Measurements from ENCODE around the gene USP48. TPM values are rescaled to one million over a fixed set of nuclear protein-coding genes. Genes with fewer than 3 reads are reported as not detected.
A peak's percentile ranks its signal among the peaks of the same experiment; 100 is the strongest.

The USP48 gene
- polyA plus RNA-seq, 2 of the 4 experiments (the other 2 are of a cell fraction), result 22.8 to 27.4 TPM

- TF ChIP-seq USF2 (IDR thresholded peaks at IDR 0.05), result no peak
Observed at GRCh38 chr1:21659924-21660326, 123.0 kb downstream of the USP48 start (continued).

GRCh38 chr1:21659099-21659923 lies 123.6 kb downstream of the USP48 start:
- POLR2A ChIA-PET, result no interaction called here
- peaks cover 17% of the 10 kb centered on the region for H3K4me1 ChIP-seq
- DNase-seq (ENCODE audit: low read depth in 1 of 2, low spot score in 1 of 2) (peak; percentile 60 to 63), ATAC-seq (peak; percentile 55 to 75), FAIRE-seq (no peak)
- WGBS (ENCODE audit: missing lambda C conversion rate), result 7% methylated on average over 26 of the region's 64 CpGs
- no peaks in the 10 kb centered on the region for H3K9me3 ChIP-seq
- H3K4me3 ChIP-seq, result no peak overlapping the region
- H3K4me2 ChIP-seq, result peak overlapping the region; percentile 81
- no peak for TF ChIP-seq NFE2L2 (conservative IDR thresholded peaks at IDR 0.05; ENCODE audit: low read length)
- TF ChIP-seq REST (IDR thresholded peaks at IDR 0.05), result peak; percentile 98
- TF ChIP-seq HOXB13 (CRISPR knock-in tag; IDR thresholded peaks at IDR 0.05; ENCODE audit: low read depth), result peak; percentile 65; the same call in 1 of the 2 replicates
- TF ChIP-seq RARB (CRISPR knock-in tag; IDR thresholded peaks at IDR 0.05), result no peak
- no peak for TF ChIP-seq CBX8 (IDR thresholded peaks at IDR 0.05)
- no peak for TF ChIP-seq HEYL (CRISPR knock-in tag; IDR thresholded peaks at IDR 0.05)
- no peak for TF ChIP-seq HDAC2 (IDR thresholded peaks at IDR 0.05)
- TF ChIP-seq MAX (IDR thresholded peaks at IDR 0.05), result peak; percentile 42; the same call in 1 of the 2 replicates
- 0 out of 2 replicates have a peak, but pooled peaks have one; percentile 41 for TF ChIP-seq ZSCAN20 (CRISPR knock-in tag; IDR thresholded peaks at IDR 0.05)
- TF ChIP-seq HOXB5 (CRISPR knock-in tag; IDR thresholded peaks at IDR 0.05), result peak; percentile 77; the same call in 1 of the 2 replicates
- peak; percentile 54; the same call in 1 of the 2 replicates for TF ChIP-seq EHF (CRISPR knock-in tag; IDR thresholded peaks at IDR 0.05)
- TF ChIP-seq EHMT2 (IDR thresholded peaks at IDR 0.05; ENCODE audit: low read depth), result peak; percentile 71; the same call in 1 of the 2 replicates
- TF ChIP-seq HOXA7 (CRISPR knock-in tag; IDR thresholded peaks at IDR 0.05), result no peak
- peak; percentile 77 for TF ChIP-seq SMC3 (IDR thresholded peaks at IDR 0.05)
- peak; percentile 53; the same call in 1 of the 2 replicates for TF ChIP-seq ATOH8 (CRISPR knock-in tag; IDR thresholded peaks at IDR 0.05; ENCODE audit: low read depth)
- no peak for TF ChIP-seq HES2 (IDR thresholded peaks at IDR 0.05)
- no peak for TF ChIP-seq CEBPB (IDR thresholded peaks at IDR 0.05)
- TF ChIP-seq RAD21 (conservative IDR thresholded peaks at IDR 0.05 in 1 of 2, IDR thresholded peaks at IDR 0.05 in 1 of 2), result peak; percentile 87 to 91
- TF ChIP-seq CTCF (IDR thresholded peaks at IDR 0.05), result peak; percentile 72
- TF ChIP-seq EP300 (IDR thresholded peaks at IDR 0.05), result no peak
- peak; percentile 75 for TF ChIP-seq FOXS1 (CRISPR knock-in tag; IDR thresholded peaks at IDR 0.05)
- TF ChIP-seq CHD4 (IDR thresholded peaks at IDR 0.05; ENCODE audit: borderline replicate concordance), result no peak
- H3K27ac ChIP-seq, result no peak overlapping the region
- CTCF ChIA-PET, result interaction anchor here (0.6 to 4.9 kb wide), 34 partner anchors 9 to 334 kb away, joined by 3 to 39 read pairs (median 4); partner anchors contain the start of gene ALPL
